Sigmoid colon (tissue), 4 donors: ENCODE measurements around the gene CHPF.
A peak's percentile ranks its signal among the peaks of the same experiment; 100 is the strongest.

ENCODE experiments used
- CTCF ChIP-seq, 4 experiments: fragments of 450-650 bp in 3 of 4; fragments of 200-600 bp in 1 of 4; IDR thresholded peaks; one replicate each; pipeline ENCODE4 v1.5.1; 2016 to 2019; ENCODE audit warnings: antibody characterized with exemption in 4 of 4, mild to moderate bottlenecking in 3 of 4, moderate library complexity in 2 of 4
- EP300 ChIP-seq, 4 donors: sonication (generic); formaldehyde crosslinking; IDR thresholded peaks; one replicate each; pipeline ENCODE4 v1.6.1; 2017; ENCODE audit warnings: antibody characterized with exemption in 4 of 4
- POLR2A ChIP-seq, 2 donors: fragments of 450-650 bp; IDR thresholded peaks; one replicate each; pipeline ENCODE4 v1.6.1; 2016; ENCODE audit warnings: antibody characterized with exemption in 2 of 2, mild to moderate bottlenecking in 2 of 2, moderate library complexity in 2 of 2
- POLR2AphosphoS5 ChIP-seq, 4 donors: sonication (generic); formaldehyde crosslinking; IDR thresholded peaks; one replicate each; pipeline ENCODE4 v1.6.1; 2017; ENCODE audit warnings: antibody characterized with exemption in 4 of 4

- TF ChIP-seq CTCF (IDR thresholded peaks at IDR 0.05) (no peak), POLR2AphosphoS5 (IDR thresholded peaks at IDR 0.05) (peak in 2 of 4 donors; percentile 22 to 28), POLR2A (IDR thresholded peaks at IDR 0.05) (no peak), EP300 (IDR thresholded peaks at IDR 0.05) (no peak)
Observed at GRCh38 chr2:219571311-219572236, 28.0 kb upstream of the CHPF start, which contains the start of gene OBSL1.
